ENCODE data around the gene PATL2. TPM values are rescaled to one million over a fixed set of nuclear protein-coding genes. Genes with fewer than 3 reads are reported as not detected.

Gene PATL2
- total RNA-seq, 2 experiments from 2014 or later: 16.1 to 17.8 TPM

- Mint-ChIP-seq H3K27me3 (no peaks in the 10 kb centered on the region), H3K27ac (no peak overlapping the region), H3K4me1 (ENCODE audit: low read depth) (peaks cover 29% of the 10 kb centered on the region), H3K4me3 (no peak overlapping the region), H3K36me3 (ENCODE audit: low read depth) (peaks cover 16% of the 10 kb centered on the region), H3K9me3 (peaks cover 36% of the 10 kb centered on the region)
- ChIA-PET POLR2A (interaction anchor here (1.0 to 5.8 kb wide), 4 partner anchors 13 to 35 kb away, joined by 3 to 45 read pairs (median 8); partner anchors contain the start of genes B2M, PATL2 and SPG11), CTCF (interaction anchor here (1.0 to 1.6 kb wide), 4 partner anchors 9 to 35 kb away, joined by 3 to 6 read pairs (median 4); partner anchors contain the start of gene SPG11)
- no peak for DNase-seq
- ATAC-seq: no peak
- TF ChIP-seq CTCF (IDR thresholded peaks at IDR 0.05): no peak
- intact Hi-C loops (cut with micrococcal nuclease): no loop called here
These were observed 12.5 kb downstream of the PATL2 start for GRCh38 chr15:44698641-44699040.

DNA sequence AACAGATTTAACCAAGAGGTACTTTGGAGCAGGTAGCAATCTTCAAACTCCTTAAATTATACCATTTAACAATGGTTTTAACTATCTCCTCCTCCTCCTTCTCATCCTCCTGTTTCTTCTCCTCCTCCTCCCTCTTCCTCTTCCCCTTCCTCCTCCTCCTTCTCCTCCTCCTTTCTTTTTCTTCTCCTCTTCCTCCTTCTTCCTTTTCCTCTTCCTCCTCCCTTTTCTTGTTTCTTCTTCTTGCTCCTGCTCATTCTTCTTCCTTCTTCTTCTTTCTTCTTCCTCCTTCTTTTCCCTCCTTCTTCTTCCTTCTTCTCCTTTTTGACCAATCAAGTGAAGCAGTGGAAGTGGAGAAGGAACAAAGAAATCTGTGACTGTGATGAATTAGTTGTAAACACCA lies 14.1 kb downstream of the PATL2 start:
- Mint-ChIP-seq H3K27me3 (no peaks in the 10 kb centered on the region), H3K4me1 (ENCODE audit: low read depth) (peaks cover 31% of the 10 kb centered on the region), H3K27ac (no peak overlapping the region), H3K36me3 (ENCODE audit: low read depth) (peaks cover 13% of the 10 kb centered on the region), H3K9me3 (peaks cover 23% of the 10 kb centered on the region), H3K4me3 (no peak overlapping the region)
- POLR2A ChIA-PET: interaction anchor here (0.7 to 5.8 kb wide), 6 partner anchors 14 to 34 kb away, joined by 3 to 45 read pairs (median 4); partner anchors contain the start of genes B2M, PATL2 and SPG11
- DNase-seq (no peak), ATAC-seq (no peak)
- intact Hi-C loops (cut with micrococcal nuclease): no loop called here
- TF ChIP-seq CTCF (IDR thresholded peaks at IDR 0.05): no peak
- CTCF ChIA-PET: interaction anchor here (0.6 to 1.0 kb wide), 3 partner anchors 14 to 41 kb away, joined by 3 to 4 read pairs (median 3); partner anchors contain the start of gene PATL2

GRCh38 chr15:44695294-44695693 lies 15.8 kb downstream of the PATL2 start:
- Mint-ChIP-seq H3K27ac (no peak overlapping the region), H3K36me3 (ENCODE audit: low read depth) (peaks cover 5% of the 10 kb centered on the region), H3K4me3 (no peak overlapping the region), H3K9me3 (peaks cover 12% of the 10 kb centered on the region), H3K27me3 (no peaks in the 10 kb centered on the region), H3K4me1 (ENCODE audit: low read depth) (peaks cover 22% of the 10 kb centered on the region)
- intact Hi-C loops (cut with micrococcal nuclease): no loop called here
- TF ChIP-seq CTCF (IDR thresholded peaks at IDR 0.05): no peak
- no peak for DNase-seq
- CTCF ChIA-PET: interaction anchor here (1.4 kb wide), 1 partner anchor 10 kb away, joined by 3 read pairs; no protein-coding TSS in a partner anchor
- ATAC-seq: no peak
- POLR2A ChIA-PET: interaction anchor here (1.0 to 5.8 kb wide), 4 partner anchors 16 to 34 kb away, joined by 3 to 45 read pairs (median 7); partner anchors contain the start of genes B2M, PATL2 and SPG11

- intact Hi-C loops (cut with micrococcal nuclease): no loop called here
- H3K9me3 Mint-ChIP-seq: peaks cover 6% of the 10 kb centered on the region
These were observed 16.7 kb downstream of the PATL2 start for GRCh38 chr15:44694416-44694815.

More at GRCh38 chr15:44694416-44694815, 16.7 kb downstream of the PATL2 start:
- DNase-seq: no peak
- POLR2A ChIA-PET: interaction anchor here (1.1 to 5.8 kb wide), 2 partner anchors 17 to 35 kb away, joined by 3 to 45 read pairs; partner anchors contain the start of genes B2M and PATL2
- Mint-ChIP-seq H3K27me3 (no peaks in the 10 kb centered on the region), H3K4me1 (ENCODE audit: low read depth) (peaks cover 23% of the 10 kb centered on the region), H3K27ac (no peak overlapping the region), H3K36me3 (ENCODE audit: low read depth) (peaks cover 1% of the 10 kb centered on the region), H3K4me3 (no peak overlapping the region)
- TF ChIP-seq CTCF (IDR thresholded peaks at IDR 0.05): no peak
- CTCF ChIA-PET: no interaction called here
- no peak for ATAC-seq

Measured in activated CD8-positive, alpha-beta T cell treated with anti-CD3 and anti-CD28 coated beads for 36 hours (primary cell).